Embryonic facial prominence (tissue), 1 donor: Measurements from ENCODE around the gene IRX4.

Experiments
- DNase-seq: peaks from one replicate; pipeline ENCODE4 v3.0.0-alpha.2; 2016; ENCODE audit errors: extremely low spot score

The IRX4 gene

GRCh38 chr5:1892211-1892610 is 9.5 kb upstream of the IRX4 start:
- no peak for DNase-seq

- no peak for DNase-seq
These were observed 8.7 kb upstream of the IRX4 start for GRCh38 chr5:1891391-1891790.

- no peak for DNase-seq
These were observed 7.6 kb upstream of the IRX4 start for GRCh38 chr5:1890296-1890695.

- no peak for DNase-seq
These were observed 6.8 kb upstream of the IRX4 start for GRCh38 chr5:1889321-1890065.

GRCh38 chr5:1888541-1889251 is 6.0 kb upstream of the IRX4 start:
- no peak for DNase-seq

- DNase-seq = no peak
These were observed 5.0 kb upstream of the IRX4 start for GRCh38 chr5:1887588-1888360.

GRCh38 chr5:1886846-1887587 is 4.3 kb upstream of the IRX4 start:
- no peak for DNase-seq

- no peak for DNase-seq
These were observed 3.4 kb upstream of the IRX4 start for GRCh38 chr5:1885868-1886845.

- DNase-seq = no peak
These were observed 2.7 kb upstream of the IRX4 start for GRCh38 chr5:1885404-1885755.

GRCh38 chr5:1884678-1885403 is 2.1 kb upstream of the IRX4 start:
- no peak for DNase-seq

- DNase-seq = no peak
These were observed 1.4 kb upstream of the IRX4 start for GRCh38 chr5:1883925-1884677.

- no peak for DNase-seq
These were observed 597 bp upstream of the IRX4 start for GRCh38 chr5:1883120-1883924.

GRCh38 chr5:1881731-1882336 is 891 bp downstream of the IRX4 start:
- no peak for DNase-seq

GRCh38 chr5:1881098-1881572 is 1.6 kb downstream of the IRX4 start:
- no peak for DNase-seq

- DNase-seq = no peak
These were observed 2.2 kb downstream of the IRX4 start for GRCh38 chr5:1880377-1881025.

GRCh38 chr5:1879292-1880263 is 3.1 kb downstream of the IRX4 start:
- DNase-seq = no peak
